Transverse colon (tissue), 4 donors: ENCODE data around the gene MSH5.

Experiments
- CTCF ChIP-seq, 5 experiments: fragments of 200-600 bp in 3 of 5; fragments of 450-650 bp in 2 of 5; sonication (generic) in 3 of 5; IDR thresholded peaks; 1 replicate in 2 of 5; 2 replicates in 3 of 5; pipeline ENCODE4 v1.5.1; 2016 to 2017; ENCODE audit warnings: antibody characterized with exemption in 5 of 5, inconsistent platforms in 3 of 5, mild to moderate bottlenecking in 2 of 5, moderate library complexity in 1 of 5
- EP300 ChIP-seq: sonication (generic); formaldehyde crosslinking; IDR thresholded peaks from one replicate; pipeline ENCODE4 v1.6.1; 2017; ENCODE audit warnings: antibody characterized with exemption, low read depth
- POLR2A ChIP-seq: fragments of 450-650 bp; IDR thresholded peaks from one replicate; pipeline ENCODE4 v1.6.1; 2016; ENCODE audit warnings: antibody characterized with exemption, mild to moderate bottlenecking, moderate library complexity
- POLR2AphosphoS5 ChIP-seq, 3 donors: sonication (generic); formaldehyde crosslinking; IDR thresholded peaks; one replicate each; pipeline ENCODE4 v1.6.1; 2016; ENCODE audit warnings: antibody characterized with exemption in 3 of 3

GRCh38 chr6:31728767-31729514 lies 10.9 kb upstream of the MSH5 start, which contains the start of gene DDAH2:
- TF ChIP-seq CTCF (IDR thresholded peaks at IDR 0.05) (peak in 3 of 5 experiments; percentile 42 to 78 (median 51)), POLR2A (no peak), POLR2AphosphoS5 (IDR thresholded peaks at IDR 0.05) (no peak), EP300 (no peak)
